ENCODE data around the gene PTCSC3. TPM values are rescaled to one million over a fixed set of nuclear protein-coding genes. Genes with fewer than 3 reads are reported as not detected.

The PTCSC3 gene
- total RNA-seq, 1 donor from 2014 or later, result not detected

DNA sequence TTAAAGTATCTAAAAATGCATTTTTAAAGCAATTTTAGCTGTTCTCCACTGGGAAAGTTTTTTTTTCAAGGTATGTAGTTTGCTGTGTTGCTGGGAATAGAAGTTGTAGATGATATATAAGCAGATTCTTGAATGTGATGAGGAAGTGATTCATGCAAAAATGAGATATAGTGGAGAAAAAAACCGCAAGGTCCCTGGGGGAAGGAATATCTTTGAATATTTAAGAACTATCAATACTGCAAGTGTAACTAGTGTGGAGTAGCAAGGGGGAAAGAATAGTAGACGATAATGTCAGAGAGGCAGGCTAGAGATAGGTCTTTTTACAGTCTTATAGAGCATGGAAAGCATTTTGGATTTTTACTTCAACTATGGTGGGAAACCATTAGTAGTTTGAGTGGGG is 42.5 kb downstream of the PTCSC3 start:
- Mint-ChIP-seq H3K4me3 (no peak overlapping the region), H3K36me3 (no peaks in the 10 kb centered on the region), H3K27me3 (ENCODE audit: insufficient read depth, low read depth) (no peaks in the 10 kb centered on the region), H3K27ac (no peak overlapping the region), H3K4me1 (peaks cover 5% of the 10 kb centered on the region), H3K9me3 (no peaks in the 10 kb centered on the region)
- Histone ChIP-seq H3K27ac (no peak overlapping the region), H3K79me2 (ENCODE audit: low read depth) (no peaks in the 10 kb centered on the region), H2AFZ (replicated peaks) (no peak overlapping the region), H3K27me3 (peaks cover 28% of the 10 kb centered on the region), H4K20me1 (ENCODE audit: low read depth) (no peaks in the 10 kb centered on the region), H3K9ac (no peak overlapping the region), H3K4me1 (peaks cover 8% of the 10 kb centered on the region), H3K4me2 (no peak overlapping the region), H3F3A (ENCODE audit: low read depth) (no peaks in the 10 kb centered on the region), H3K9me3 (ENCODE audit: low read depth) (no peaks in the 10 kb centered on the region), H3K36me3 (no peaks in the 10 kb centered on the region), H3K4me3 (no peak overlapping the region)
- DNase-seq (ENCODE audit: low spot score), result no peak
- no peak for TF ChIP-seq EZH2 (IDR thresholded peaks at IDR 0.05)
- TF ChIP-seq, protein P1, sequence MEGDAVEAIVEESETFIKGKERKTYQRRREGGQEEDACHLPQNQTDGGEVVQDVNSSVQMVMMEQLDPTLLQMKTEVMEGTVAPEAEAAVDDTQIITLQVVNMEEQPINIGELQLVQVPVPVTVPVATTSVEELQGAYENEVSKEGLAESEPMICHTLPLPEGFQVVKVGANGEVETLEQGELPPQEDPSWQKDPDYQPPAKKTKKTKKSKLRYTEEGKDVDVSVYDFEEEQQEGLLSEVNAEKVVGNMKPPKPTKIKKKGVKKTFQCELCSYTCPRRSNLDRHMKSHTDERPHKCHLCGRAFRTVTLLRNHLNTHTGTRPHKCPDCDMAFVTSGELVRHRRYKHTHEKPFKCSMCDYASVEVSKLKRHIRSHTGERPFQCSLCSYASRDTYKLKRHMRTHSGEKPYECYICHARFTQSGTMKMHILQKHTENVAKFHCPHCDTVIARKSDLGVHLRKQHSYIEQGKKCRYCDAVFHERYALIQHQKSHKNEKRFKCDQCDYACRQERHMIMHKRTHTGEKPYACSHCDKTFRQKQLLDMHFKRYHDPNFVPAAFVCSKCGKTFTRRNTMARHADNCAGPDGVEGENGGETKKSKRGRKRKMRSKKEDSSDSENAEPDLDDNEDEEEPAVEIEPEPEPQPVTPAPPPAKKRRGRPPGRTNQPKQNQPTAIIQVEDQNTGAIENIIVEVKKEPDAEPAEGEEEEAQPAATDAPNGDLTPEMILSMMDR (IDR thresholded peaks at IDR 0.05), result no peak
- no peak for TF ChIP-seq EZH2phosphoT487 (IDR thresholded peaks at IDR 0.05)

- H3F3A ChIP-seq (ENCODE audit: low read depth), result no peaks in the 10 kb centered on the region
- H3K79me2 ChIP-seq (ENCODE audit: low read depth), result no peaks in the 10 kb centered on the region
- no peaks in the 10 kb centered on the region for H3K9me3 ChIP-seq (ENCODE audit: low read depth)
- Mint-ChIP-seq H3K27ac (no peak overlapping the region), H3K27me3 (ENCODE audit: insufficient read depth, low read depth) (no peaks in the 10 kb centered on the region), H3K4me3 (no peak overlapping the region), H3K9me3 (no peaks in the 10 kb centered on the region), H3K4me1 (peaks cover 8% of the 10 kb centered on the region), H3K36me3 (no peaks in the 10 kb centered on the region)
- no peak for DNase-seq (ENCODE audit: low spot score)
- H3K9ac ChIP-seq, result no peak overlapping the region
- H4K20me1 ChIP-seq (ENCODE audit: low read depth), result no peaks in the 10 kb centered on the region
- H3K4me3 ChIP-seq, result no peak overlapping the region
- no peaks in the 10 kb centered on the region for H3K36me3 ChIP-seq
- H3K27me3 ChIP-seq, result peaks cover 20% of the 10 kb centered on the region
- H2AFZ ChIP-seq (replicated peaks), result no peak overlapping the region
- no peak overlapping the region for H3K4me2 ChIP-seq
- H3K4me1 ChIP-seq, result peaks cover 15% of the 10 kb centered on the region
- no peak overlapping the region for H3K27ac ChIP-seq
- TF ChIP-seq, protein P1 (IDR thresholded peaks at IDR 0.05), result no peak
- no peak for TF ChIP-seq EZH2phosphoT487 (IDR thresholded peaks at IDR 0.05)
- no peak for TF ChIP-seq EZH2 (IDR thresholded peaks at IDR 0.05)
These were observed 43.7 kb downstream of the PTCSC3 start for GRCh38 chr14:36132826-36133225.

DNA sequence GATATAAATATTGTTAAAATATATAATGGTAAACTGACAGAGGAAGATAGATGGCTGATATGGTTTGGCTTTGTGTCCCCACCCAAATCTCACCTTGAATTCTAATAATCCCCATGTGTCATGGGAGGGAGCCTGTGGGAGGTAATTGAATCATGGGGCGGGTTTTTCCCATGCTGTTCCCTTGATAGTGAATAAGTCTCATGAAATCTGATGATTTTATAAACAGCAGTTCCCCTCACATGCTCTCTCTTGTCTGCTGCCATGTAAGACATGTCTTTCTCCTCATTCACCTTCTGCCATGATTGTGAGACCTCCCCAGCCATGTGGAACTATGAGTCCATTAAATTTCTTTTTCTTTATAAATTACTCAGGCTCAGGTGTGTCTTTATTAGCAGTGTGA is 46.3 kb downstream of the PTCSC3 start:
- Histone ChIP-seq H3F3A (ENCODE audit: low read depth) (no peaks in the 10 kb centered on the region), H3K79me2 (ENCODE audit: low read depth) (no peaks in the 10 kb centered on the region), H3K4me3 (no peak overlapping the region), H3K36me3 (no peaks in the 10 kb centered on the region), H4K20me1 (ENCODE audit: low read depth) (no peaks in the 10 kb centered on the region), H3K4me2 (no peak overlapping the region), H3K4me1 (peaks cover 15% of the 10 kb centered on the region), H3K27ac (no peak overlapping the region), H3K9me3 (ENCODE audit: low read depth) (no peaks in the 10 kb centered on the region), H2AFZ (replicated peaks) (no peak overlapping the region), H3K27me3 (peaks cover 20% of the 10 kb centered on the region), H3K9ac (no peak overlapping the region)
- Mint-ChIP-seq H3K27me3 (ENCODE audit: insufficient read depth, low read depth) (no peaks in the 10 kb centered on the region), H3K4me3 (no peak overlapping the region), H3K27ac (no peak overlapping the region), H3K36me3 (no peaks in the 10 kb centered on the region), H3K4me1 (peaks cover 8% of the 10 kb centered on the region), H3K9me3 (no peaks in the 10 kb centered on the region)
- TF ChIP-seq EZH2phosphoT487 (IDR thresholded peaks at IDR 0.05), result no peak
- TF ChIP-seq EZH2 (IDR thresholded peaks at IDR 0.05), result no peak
- TF ChIP-seq, protein P1 (IDR thresholded peaks at IDR 0.05), result no peak
- no peak for DNase-seq (ENCODE audit: low spot score)
